ENCODE results near the gene CALD1.

DNA sequence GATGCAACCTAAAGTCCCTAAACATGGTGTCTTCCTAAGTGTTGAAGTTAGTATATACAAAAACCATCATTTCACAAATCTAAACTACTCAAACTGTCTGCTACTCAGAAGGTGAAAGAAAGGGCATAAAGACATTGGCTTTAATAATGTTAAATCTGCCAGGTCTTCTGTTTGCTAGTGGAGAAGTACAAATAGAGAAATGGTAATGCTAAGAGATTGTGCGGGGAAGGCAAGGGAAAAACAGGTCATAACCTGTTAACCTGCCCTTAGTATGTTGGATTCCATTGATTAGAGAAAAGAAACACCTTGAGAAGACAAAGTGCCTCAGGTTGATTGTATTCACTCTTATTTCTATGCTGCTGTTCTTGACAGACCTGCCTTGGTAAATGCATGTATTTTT, 80.3 kb downstream of the CALD1 start:
- TF ChIP-seq, protein P1, sequence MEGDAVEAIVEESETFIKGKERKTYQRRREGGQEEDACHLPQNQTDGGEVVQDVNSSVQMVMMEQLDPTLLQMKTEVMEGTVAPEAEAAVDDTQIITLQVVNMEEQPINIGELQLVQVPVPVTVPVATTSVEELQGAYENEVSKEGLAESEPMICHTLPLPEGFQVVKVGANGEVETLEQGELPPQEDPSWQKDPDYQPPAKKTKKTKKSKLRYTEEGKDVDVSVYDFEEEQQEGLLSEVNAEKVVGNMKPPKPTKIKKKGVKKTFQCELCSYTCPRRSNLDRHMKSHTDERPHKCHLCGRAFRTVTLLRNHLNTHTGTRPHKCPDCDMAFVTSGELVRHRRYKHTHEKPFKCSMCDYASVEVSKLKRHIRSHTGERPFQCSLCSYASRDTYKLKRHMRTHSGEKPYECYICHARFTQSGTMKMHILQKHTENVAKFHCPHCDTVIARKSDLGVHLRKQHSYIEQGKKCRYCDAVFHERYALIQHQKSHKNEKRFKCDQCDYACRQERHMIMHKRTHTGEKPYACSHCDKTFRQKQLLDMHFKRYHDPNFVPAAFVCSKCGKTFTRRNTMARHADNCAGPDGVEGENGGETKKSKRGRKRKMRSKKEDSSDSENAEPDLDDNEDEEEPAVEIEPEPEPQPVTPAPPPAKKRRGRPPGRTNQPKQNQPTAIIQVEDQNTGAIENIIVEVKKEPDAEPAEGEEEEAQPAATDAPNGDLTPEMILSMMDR (IDR thresholded peaks at IDR 0.05; ENCODE audit: borderline replicate concordance, extremely low read depth, low read length, poor library complexity, severe bottlenecking), result no peak
- no peak for TF ChIP-seq EZH2 (IDR thresholded peaks at IDR 0.05; ENCODE audit: borderline replicate concordance, low read depth, low read length, severe bottlenecking)

Measured in DND-41 (cell line).